Stimulated activated naive CD8-positive, alpha-beta T cell treated with anti-CD3 and anti-CD28 coated beads, Interleukin-15, amount 100 ng/mL, for 72 hours (primary cell): ENCODE measurements around the gene ABCD1.
"Not testable (repeated sequence)": the region's sequence is repeated elsewhere in the genome, so short reads cannot be mapped to it uniquely, and the experiment has no call there.

ENCODE experiments used
- ATAC-seq: fragments of 150-1000 bp; cut with Tn5 transposase; 2 replicates; pipeline ENCODE4 v1.10.0; 2021; ENCODE audit warnings: mild to moderate bottlenecking, moderate library complexity
- DNase-seq, 2 donors: peaks; one replicate each; pipeline ENCODE4 v3.0.0; 2021 to 2022
- H3K27ac Mint-ChIP-seq, 2 donors: one replicate each; pipeline ENCODE4 v1.8.0; 2022; ENCODE audit warnings: mild to moderate bottlenecking in 2 of 2, mixed read lengths in 2 of 2, moderate library complexity in 2 of 2
- H3K27me3 Mint-ChIP-seq: one replicate; pipeline ENCODE4 v1.8.0; 2022; ENCODE audit warnings: mixed read lengths
- H3K4me1 Mint-ChIP-seq: one replicate; pipeline ENCODE4 v1.8.0; 2022; ENCODE audit warnings: mild to moderate bottlenecking, mixed read lengths
- H3K4me3 Mint-ChIP-seq, 2 donors: one replicate each; pipeline ENCODE4 v1.8.0; 2022; ENCODE audit warnings: mild to moderate bottlenecking in 2 of 2, mixed read lengths in 2 of 2, moderate library complexity in 1 of 2
- H3K9me3 Mint-ChIP-seq, 2 donors: one replicate each; pipeline ENCODE4 v1.8.0; 2022; ENCODE audit warnings: mixed read lengths in 2 of 2

The ABCD1 gene

GRCh38 chrX:153691032-153691827, 33.4 kb upstream of the ABCD1 start:
- ATAC-seq, DNase-seq, H3K4me1 Mint-ChIP-seq, H3K4me3 Mint-ChIP-seq, H3K9me3 Mint-ChIP-seq: not testable (repeated sequence)
- peak overlapping the region in 1 of 2 donors; percentile 48 for H3K27ac Mint-ChIP-seq
- peaks cover 19% of the 10 kb centered on the region for H3K27me3 Mint-ChIP-seq

DNA sequence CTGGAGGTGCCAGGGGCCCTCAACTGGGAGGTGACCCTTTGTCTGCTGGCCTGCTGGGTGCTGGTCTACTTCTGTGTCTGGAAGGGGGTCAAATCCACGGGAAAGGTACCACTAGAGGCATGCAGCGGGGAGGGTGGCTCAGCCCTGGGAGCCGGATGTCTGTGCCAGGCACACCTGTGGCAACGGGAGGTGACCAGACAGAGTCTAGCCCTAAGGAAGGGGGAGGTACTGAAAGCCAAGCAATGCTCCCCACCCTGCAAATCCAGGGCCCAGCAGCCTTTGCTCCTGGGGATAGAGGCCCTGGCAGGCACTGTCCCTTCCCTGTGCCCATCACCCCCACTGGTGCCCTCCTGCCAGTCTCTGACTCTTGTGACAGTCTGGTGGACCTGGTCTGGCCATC, 32.7 kb upstream of the ABCD1 start:
- Mint-ChIP-seq H3K4me3 (no peak overlapping the region), H3K9me3 (no peaks in the 10 kb centered on the region), H3K27me3 (peaks cover 13% of the 10 kb centered on the region), H3K4me1 (peaks cover 5% of the 10 kb centered on the region), H3K27ac (no peak overlapping the region)
- no peak for DNase-seq
- ATAC-seq: no peak

- ATAC-seq (no peak), DNase-seq (no peak)
- Mint-ChIP-seq H3K4me3 (no peak overlapping the region), H3K4me1 (no peaks in the 10 kb centered on the region), H3K27ac (peak overlapping the region in 1 of 2 donors; percentile 89), H3K27me3 (peaks cover 13% of the 10 kb centered on the region), H3K9me3 (no peaks in the 10 kb centered on the region)
These were observed 32.0 kb upstream of the ABCD1 start for GRCh38 chrX:153692611-153693156.

GRCh38 chrX:153693216-153694086, 31.2 kb upstream of the ABCD1 start:
- Mint-ChIP-seq H3K27ac (no peak overlapping the region), H3K27me3 (peaks cover 13% of the 10 kb centered on the region), H3K4me3 (no peak overlapping the region), H3K4me1 (no peaks in the 10 kb centered on the region), H3K9me3 (no peaks in the 10 kb centered on the region)
- DNase-seq: no peak
- ATAC-seq: peak; percentile 7

- H3K4me1 Mint-ChIP-seq, H3K9me3 Mint-ChIP-seq, H3K27ac Mint-ChIP-seq, H3K4me3 Mint-ChIP-seq, DNase-seq, ATAC-seq: not testable (repeated sequence)
- peaks cover 13% of the 10 kb centered on the region for H3K27me3 Mint-ChIP-seq
These were observed 30.4 kb upstream of the ABCD1 start for GRCh38 chrX:153694256-153694655.

DNA sequence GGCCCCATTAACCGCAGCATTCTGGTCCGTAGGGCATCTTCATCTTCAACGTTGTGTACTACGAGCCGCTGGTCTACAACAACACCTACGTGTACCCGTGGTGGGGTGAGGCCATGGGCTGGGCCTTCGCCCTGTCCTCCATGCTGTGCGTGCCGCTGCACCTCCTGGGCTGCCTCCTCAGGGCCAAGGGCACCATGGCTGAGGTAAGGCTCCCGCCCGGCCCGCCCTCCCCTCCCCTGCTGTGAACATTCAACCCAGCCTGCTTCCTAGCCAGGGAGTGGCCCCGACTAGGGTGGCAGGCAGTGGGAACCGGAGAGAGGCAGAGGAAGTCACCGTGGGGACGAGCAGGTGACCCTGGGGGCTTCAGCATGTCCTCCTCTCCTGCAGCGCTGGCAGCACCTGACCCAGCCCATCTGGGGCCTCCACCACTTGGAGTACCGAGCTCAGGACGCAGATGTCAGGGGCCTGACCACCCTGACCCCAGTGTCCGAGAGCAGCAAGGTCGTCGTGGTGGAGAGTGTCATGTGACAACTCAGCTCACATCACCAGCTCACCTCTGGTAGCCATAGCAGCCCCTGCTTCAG, 29.9 kb upstream of the ABCD1 start:
- Mint-ChIP-seq H3K4me3 (no peak overlapping the region), H3K9me3 (no peaks in the 10 kb centered on the region), H3K27me3 (peaks cover 8% of the 10 kb centered on the region), H3K4me1 (no peaks in the 10 kb centered on the region), H3K27ac (no peak overlapping the region)
- ATAC-seq (no peak), DNase-seq (no peak)

DNA sequence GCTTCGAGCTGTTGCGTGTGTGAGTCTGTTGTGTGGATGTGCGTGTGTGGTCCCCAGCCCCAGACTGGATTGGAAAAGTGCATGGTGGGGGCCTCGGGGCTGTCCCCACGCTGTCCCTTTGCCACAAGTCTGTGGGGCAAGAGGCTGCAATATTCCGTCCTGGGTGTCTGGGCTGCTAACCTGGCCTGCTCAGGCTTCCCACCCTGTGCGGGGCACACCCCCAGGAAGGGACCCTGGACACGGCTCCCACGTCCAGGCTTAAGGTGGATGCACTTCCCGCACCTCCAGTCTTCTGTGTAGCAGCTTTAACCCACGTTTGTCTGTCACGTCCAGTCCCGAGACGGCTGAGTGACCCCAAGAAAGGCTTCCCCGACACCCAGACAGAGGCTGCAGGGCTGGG, 28.6 kb upstream of the ABCD1 start:
- DNase-seq (no peak), ATAC-seq (no peak)
- Mint-ChIP-seq H3K9me3 (no peaks in the 10 kb centered on the region), H3K4me3 (no peak overlapping the region), H3K27ac (no peak overlapping the region), H3K4me1 (no peaks in the 10 kb centered on the region), H3K27me3 (no peaks in the 10 kb centered on the region)

DNA sequence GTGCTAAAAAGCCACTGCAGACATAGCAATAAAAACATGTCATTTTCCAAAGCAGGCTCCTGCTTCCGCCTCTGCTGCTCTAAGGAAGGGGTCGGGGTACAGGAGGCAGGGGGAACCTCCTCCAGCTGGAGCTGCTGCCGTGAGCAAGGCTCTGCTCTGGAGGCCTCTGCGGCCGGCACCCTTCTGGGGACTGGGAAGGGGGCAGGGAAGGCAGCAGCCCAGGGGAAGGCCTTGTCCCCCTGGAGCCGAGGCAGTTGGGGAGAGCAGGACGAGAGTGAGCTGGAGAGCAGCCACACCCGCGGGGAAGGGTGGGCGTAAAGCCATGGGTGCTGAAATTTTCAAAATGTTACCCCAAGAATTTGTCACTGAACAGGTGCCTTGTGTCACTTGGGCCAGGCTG, 28.1 kb upstream of the ABCD1 start:
- peak overlapping the region in 1 of 2 donors; percentile 19 for H3K27ac Mint-ChIP-seq
- H3K27me3 Mint-ChIP-seq, H3K4me3 Mint-ChIP-seq, DNase-seq, H3K9me3 Mint-ChIP-seq, ATAC-seq, H3K4me1 Mint-ChIP-seq: not testable (repeated sequence)

GRCh38 chrX:153696986-153697722, 27.5 kb upstream of the ABCD1 start:
- H3K27me3 Mint-ChIP-seq, H3K4me3 Mint-ChIP-seq, H3K9me3 Mint-ChIP-seq, DNase-seq, ATAC-seq, H3K4me1 Mint-ChIP-seq: not testable (repeated sequence)
- H3K27ac Mint-ChIP-seq: peak overlapping the region in 1 of 2 donors; percentile 19

GRCh38 chrX:153697924-153698865, 26.5 kb upstream of the ABCD1 start:
- Mint-ChIP-seq H3K4me1 (no peaks in the 10 kb centered on the region), H3K4me3 (no peak overlapping the region), H3K27me3 (no peaks in the 10 kb centered on the region), H3K9me3 (no peaks in the 10 kb centered on the region), H3K27ac (no peak overlapping the region)
- DNase-seq (no peak), ATAC-seq (no peak)

GRCh38 chrX:153699210-153699783, 25.4 kb upstream of the ABCD1 start:
- not testable (repeated sequence) for H3K4me3 Mint-ChIP-seq, H3K27me3 Mint-ChIP-seq, H3K4me1 Mint-ChIP-seq, DNase-seq, H3K9me3 Mint-ChIP-seq, ATAC-seq, H3K27ac Mint-ChIP-seq

GRCh38 chrX:153699784-153700371, 24.8 kb upstream of the ABCD1 start:
- H3K4me1 Mint-ChIP-seq, H3K4me3 Mint-ChIP-seq, ATAC-seq, H3K27ac Mint-ChIP-seq, H3K27me3 Mint-ChIP-seq, H3K9me3 Mint-ChIP-seq, DNase-seq: not testable (repeated sequence)

DNA sequence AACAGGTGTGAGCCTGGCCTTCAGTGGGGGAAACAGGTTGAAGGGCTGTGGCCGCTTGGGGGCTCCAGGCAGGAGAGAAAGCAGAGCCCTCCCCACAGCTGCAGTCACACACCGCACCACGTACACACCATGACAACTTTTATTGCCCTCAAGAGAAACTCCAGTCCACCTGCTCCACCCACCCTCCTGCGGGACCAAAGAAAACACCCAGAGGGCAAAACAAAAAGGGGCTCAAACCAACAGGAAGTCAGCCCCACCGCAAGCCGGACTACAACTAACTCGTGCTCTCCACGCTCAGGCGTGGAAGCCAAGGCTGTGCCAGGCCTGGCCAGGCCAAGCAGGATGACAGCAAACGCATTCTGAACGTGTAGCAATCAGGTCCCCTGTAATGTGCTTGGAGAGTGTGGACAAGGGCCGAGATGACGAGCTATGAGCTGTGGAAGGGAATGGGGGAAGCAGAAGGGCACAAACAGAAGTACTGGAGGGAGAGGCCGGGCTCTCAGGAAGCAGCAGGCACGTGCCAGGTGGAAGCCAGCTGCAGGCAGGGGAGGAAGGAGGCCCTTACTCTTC, 24.2 kb upstream of the ABCD1 start:
- H3K27ac Mint-ChIP-seq: peak overlapping the region in 1 of 2 donors; percentile 34
- H3K27me3 Mint-ChIP-seq: no peaks in the 10 kb centered on the region
- ATAC-seq (no peak), DNase-seq (no peak)
- no peaks in the 10 kb centered on the region for H3K4me1 Mint-ChIP-seq
- H3K9me3 Mint-ChIP-seq: no peaks in the 10 kb centered on the region
- H3K4me3 Mint-ChIP-seq: no peak overlapping the region
